Endothelial cell (in vitro differentiated cells): Measurements from ENCODE around the gene GREB1. TPM values are rescaled to one million over a fixed set of nuclear protein-coding genes. Genes with fewer than 3 reads are reported as not detected.

ENCODE experiments used
- DNase-seq: peaks from one replicate; pipeline ENCODE4 v3.0.0; 2021; ENCODE audit warnings: low spot score
- H3K27ac Mint-ChIP-seq: one replicate; pipeline ENCODE4 v1.8.0; 2021; ENCODE audit warnings: mixed read lengths, inconsistent platforms; ENCODE audit not compliant: unreplicated experiment
- H3K27me3 Mint-ChIP-seq: one replicate; pipeline ENCODE4 v1.8.0; 2021; ENCODE audit warnings: mild to moderate bottlenecking, moderate library complexity, mixed read lengths, inconsistent platforms; ENCODE audit not compliant: unreplicated experiment
- H3K36me3 Mint-ChIP-seq: one replicate; pipeline ENCODE4 v1.8.0; 2021; ENCODE audit warnings: mild to moderate bottlenecking, low read depth, mixed read lengths, inconsistent platforms; ENCODE audit not compliant: unreplicated experiment
- H3K4me1 Mint-ChIP-seq: one replicate; pipeline ENCODE4 v1.8.0; 2021; ENCODE audit warnings: mild to moderate bottlenecking, mixed read lengths, inconsistent platforms; ENCODE audit not compliant: unreplicated experiment
- H3K4me3 Mint-ChIP-seq: one replicate; pipeline ENCODE4 v1.8.0; 2021; ENCODE audit warnings: mild to moderate bottlenecking, mixed read lengths, inconsistent platforms; ENCODE audit not compliant: unreplicated experiment
- H3K9me3 Mint-ChIP-seq: one replicate; pipeline ENCODE4 v1.8.0; 2021; ENCODE audit warnings: mixed read lengths, inconsistent platforms; ENCODE audit not compliant: unreplicated experiment
- CTCF ChIP-seq: fragments of 200-600 bp; sonication (generic); IDR thresholded peaks from one replicate; pipeline ENCODE4 v1.5.0; 2021; ENCODE audit warnings: antibody characterized with exemption; ENCODE audit not compliant: unreplicated experiment
- total RNA-seq: library from RNA; stranded (reverse); fragmentation: NEBNext Ultra II Directional; extraction: Animal tissue kit (Norgen Biotek cat#: 25700); gene quantifications from one replicate; pipeline ENCODE4 v1.2.1, GENCODE V29; 2021; ENCODE audit not compliant: unreplicated experiment

Gene GREB1
- total RNA-seq, 1 donor from 2014 or later, result 35.9 TPM

- H3K27me3 Mint-ChIP-seq, result peaks cover 5% of the 10 kb centered on the region
- H3K36me3 Mint-ChIP-seq, result peaks cover 8% of the 10 kb centered on the region
- H3K4me3 Mint-ChIP-seq, result no peak overlapping the region
- H3K27ac Mint-ChIP-seq, result no peak overlapping the region
- no peak for DNase-seq
- no peaks in the 10 kb centered on the region for H3K9me3 Mint-ChIP-seq
- TF ChIP-seq CTCF, result no peak
- peaks cover 3% of the 10 kb centered on the region for H3K4me1 Mint-ChIP-seq
These were observed 54.6 kb downstream of the GREB1 start for GRCh38 chr2:11588228-11589110.

- Mint-ChIP-seq H3K27me3 (peaks cover 5% of the 10 kb centered on the region), H3K9me3 (no peaks in the 10 kb centered on the region), H3K36me3 (peaks cover 8% of the 10 kb centered on the region), H3K4me1 (no peaks in the 10 kb centered on the region), H3K4me3 (no peak overlapping the region), H3K27ac (no peak overlapping the region)
- DNase-seq, result no peak
- TF ChIP-seq CTCF, result no peak
These were observed 55.6 kb downstream of the GREB1 start for GRCh38 chr2:11589316-11589940.

- Mint-ChIP-seq H3K27me3 (peaks cover 5% of the 10 kb centered on the region), H3K4me1 (no peaks in the 10 kb centered on the region), H3K9me3 (no peaks in the 10 kb centered on the region), H3K4me3 (no peak overlapping the region), H3K36me3 (peaks cover 8% of the 10 kb centered on the region), H3K27ac (no peak overlapping the region)
- no peak for DNase-seq
- no peak for TF ChIP-seq CTCF
These were observed 56.3 kb downstream of the GREB1 start for GRCh38 chr2:11590193-11590592.

GRCh38 chr2:11591091-11591490 is 57.2 kb downstream of the GREB1 start:
- TF ChIP-seq CTCF, result no peak
- Mint-ChIP-seq H3K4me1 (peaks cover 3% of the 10 kb centered on the region), H3K27me3 (peaks cover 3% of the 10 kb centered on the region), H3K27ac (no peak overlapping the region), H3K4me3 (no peak overlapping the region), H3K36me3 (peaks cover 13% of the 10 kb centered on the region), H3K9me3 (no peaks in the 10 kb centered on the region)
- no peak for DNase-seq
